HG03060 (cell line): ENCODE measurements around the gene PKP3.
"Not testable (repeated sequence)": the region's sequence is repeated elsewhere in the genome, so short reads cannot be mapped to it uniquely, and the experiment has no call there.

Experiments
- ATAC-seq: cut with Tn5 transposase; IDR thresholded peaks from one replicate; pipeline ENCODE4 v1.9.1; 2021; ENCODE audit warnings: low read depth, moderate number of reproducible peaks; ENCODE audit not compliant: unreplicated experiment

Gene PKP3

DNA sequence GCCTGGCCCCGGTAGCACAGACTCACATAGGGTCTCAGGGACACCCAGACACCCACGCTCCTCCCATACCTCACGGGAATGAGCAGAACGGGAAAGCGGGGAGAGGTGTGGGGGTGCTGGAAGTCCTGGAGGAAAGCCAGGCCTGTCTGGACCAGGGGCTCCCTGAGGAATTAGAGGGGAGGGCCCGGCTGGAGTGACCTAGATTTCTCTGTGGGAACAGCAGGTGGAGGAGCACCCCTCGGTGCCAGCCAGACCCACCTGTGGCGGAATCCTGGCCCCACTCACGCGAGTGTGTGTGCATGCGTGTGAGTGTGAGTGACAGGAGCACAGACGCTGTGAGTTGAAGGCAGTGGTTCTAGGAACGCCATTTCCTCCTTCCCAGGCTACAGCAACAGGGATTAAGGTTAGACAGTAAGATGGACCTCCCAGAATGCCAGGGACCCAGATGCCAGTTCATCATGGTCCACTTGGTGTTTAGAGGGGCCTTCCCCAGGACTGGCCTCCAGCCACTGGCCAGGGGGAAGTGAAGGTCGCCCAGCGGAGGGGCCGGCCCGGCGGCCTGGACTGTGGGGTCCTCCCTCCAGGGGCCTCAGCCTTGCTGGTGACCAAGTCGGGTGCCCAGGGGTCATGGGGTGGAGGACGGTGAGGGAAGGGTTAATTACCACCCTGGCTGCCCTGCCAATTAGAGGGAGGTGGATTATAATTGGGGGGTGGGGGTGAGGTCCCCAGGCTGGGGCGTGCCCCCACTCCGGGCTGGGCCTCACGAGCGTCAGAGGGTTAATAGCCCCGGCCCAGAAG is 1.0 kb downstream of the PKP3 start:
- no peak for ATAC-seq

DNA sequence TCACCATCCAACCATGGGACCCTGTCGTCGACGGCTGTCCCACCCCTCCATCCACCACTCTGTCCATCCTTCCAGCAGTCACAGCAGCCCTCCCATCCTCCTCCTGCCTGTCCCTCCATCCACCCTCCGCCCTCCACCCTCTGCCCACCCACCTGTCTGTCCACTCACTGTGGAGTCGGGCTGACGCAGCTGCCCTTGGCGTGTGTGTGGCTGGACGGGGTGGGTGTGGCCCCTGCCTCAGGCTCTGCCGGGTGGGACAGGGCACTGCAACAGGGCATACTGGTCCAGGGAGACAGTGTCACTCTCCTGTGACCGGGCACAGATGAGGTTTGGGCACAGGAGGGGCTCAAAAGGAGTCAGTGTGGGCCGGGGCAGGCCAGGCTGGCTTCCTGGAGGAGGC is 1.9 kb downstream of the PKP3 start:
- no peak for ATAC-seq

DNA sequence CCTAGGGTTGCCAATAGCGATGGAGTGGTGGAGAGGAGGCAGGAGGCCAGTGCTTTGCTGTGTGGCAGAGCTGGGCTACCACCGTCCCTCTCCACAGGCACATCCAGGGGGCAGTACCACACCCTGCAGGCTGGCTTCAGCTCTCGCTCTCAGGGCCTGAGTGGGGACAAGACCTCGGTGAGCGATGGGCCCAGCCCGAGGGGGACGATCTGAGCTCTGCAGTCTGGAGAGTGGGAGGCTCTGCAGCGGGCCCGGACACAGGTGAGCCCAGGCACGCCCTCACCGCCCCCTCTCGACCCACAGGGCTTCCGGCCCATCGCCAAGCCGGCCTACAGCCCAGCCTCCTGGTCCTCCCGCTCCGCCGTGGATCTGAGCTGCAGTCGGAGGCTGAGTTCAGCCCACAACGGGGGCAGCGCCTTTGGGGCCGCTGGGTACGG is 2.5 kb downstream of the PKP3 start:
- ATAC-seq: no peak

DNA sequence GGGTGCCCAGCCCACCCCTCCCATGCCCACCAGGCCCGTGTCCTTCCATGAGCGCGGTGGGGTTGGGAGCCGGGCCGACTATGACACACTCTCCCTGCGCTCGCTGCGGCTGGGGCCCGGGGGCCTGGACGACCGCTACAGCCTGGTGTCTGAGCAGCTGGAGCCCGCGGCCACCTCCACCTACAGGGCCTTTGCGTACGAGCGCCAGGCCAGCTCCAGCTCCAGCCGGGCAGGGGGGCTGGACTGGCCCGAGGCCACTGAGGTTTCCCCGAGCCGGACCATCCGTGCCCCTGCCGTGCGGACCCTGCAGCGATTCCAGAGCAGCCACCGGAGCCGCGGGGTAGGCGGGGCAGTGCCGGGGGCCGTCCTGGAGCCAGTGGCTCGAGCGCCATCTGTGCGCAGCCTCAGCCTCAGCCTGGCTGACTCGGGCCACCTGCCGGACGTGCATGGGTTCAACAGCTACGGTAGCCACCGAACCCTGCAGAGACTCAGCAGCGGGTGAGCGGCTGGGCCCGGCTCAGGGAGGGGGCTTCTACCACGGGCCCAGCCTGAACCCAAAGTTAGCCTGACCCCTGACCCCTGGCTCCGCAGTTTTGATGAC is 3.0 kb downstream of the PKP3 start:
- ATAC-seq: no peak

DNA sequence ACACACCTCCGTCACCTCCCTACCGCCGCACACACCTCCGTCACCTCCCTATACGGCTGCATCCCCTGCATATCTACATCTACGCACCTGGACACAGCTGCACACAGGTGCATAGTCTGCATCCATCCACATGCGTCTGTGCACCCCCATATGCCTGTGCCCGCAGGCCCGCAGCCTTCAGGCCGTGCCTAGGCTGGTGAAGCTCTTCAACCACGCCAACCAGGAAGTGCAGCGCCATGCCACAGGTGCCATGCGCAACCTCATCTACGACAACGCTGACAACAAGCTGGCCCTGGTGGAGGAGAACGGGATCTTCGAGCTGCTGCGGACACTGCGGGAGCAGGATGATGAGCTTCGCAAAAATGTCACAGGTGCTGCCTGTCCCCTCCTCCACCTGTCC is 4.8 kb downstream of the PKP3 start:
- ATAC-seq: no peak

DNA sequence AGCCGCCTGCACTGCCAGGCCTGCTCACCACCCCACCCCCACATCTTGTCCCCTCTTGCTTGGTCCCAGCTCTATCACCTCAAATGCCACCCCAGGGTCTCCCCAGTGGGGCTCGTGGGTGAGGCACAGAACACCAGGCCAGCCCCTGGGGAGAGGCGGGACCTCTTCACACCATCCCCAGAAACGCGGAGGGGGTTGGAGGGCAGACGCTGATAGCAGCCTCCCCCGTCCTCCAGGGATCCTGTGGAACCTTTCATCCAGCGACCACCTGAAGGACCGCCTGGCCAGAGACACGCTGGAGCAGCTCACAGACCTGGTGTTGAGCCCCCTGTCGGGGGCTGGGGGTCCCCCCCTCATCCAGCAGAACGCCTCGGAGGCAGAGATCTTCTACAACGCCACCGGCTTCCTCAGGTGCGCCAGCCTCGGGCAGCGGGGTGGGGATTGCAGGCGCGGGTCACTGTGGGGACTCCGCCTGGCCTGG is 5.8 kb downstream of the PKP3 start:
- no peak for ATAC-seq

DNA sequence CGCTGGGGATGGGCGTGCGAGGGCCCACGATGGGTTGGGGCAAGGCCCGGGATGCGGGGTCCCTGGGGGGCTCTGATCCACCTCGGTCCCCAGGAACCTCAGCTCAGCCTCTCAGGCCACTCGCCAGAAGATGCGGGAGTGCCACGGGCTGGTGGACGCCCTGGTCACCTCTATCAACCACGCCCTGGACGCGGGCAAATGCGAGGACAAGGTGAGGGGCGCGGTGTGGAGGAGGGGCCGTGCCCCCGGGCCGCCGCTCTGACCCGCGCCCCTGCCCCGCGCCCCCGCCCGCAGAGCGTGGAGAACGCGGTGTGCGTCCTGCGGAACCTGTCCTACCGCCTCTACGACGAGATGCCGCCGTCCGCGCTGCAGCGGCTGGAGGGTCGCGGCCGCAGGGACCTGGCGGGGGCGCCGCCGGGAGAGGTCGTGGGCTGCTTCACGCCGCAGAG is 6.3 kb downstream of the PKP3 start:
- no peak for ATAC-seq

DNA sequence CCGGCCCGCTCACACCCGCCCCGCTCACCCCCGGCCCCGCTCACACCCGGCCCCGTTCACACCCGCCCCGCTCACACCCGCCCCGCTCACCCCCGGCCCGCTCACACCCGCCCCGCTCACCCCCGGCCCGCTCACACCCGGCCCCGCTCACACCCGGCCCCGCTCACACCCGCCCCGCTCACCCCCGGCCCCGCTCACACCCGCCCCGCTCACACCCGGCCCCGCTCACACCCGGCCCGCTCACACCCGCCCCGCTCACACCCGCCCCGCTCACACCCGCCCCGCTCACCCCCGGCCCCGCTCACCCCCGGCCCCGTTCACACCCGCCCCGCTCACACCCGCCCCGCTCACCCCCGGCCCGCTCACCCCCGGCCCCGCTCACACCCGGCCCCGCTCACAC is 7.2 kb downstream of the PKP3 start:
- ATAC-seq: not testable (repeated sequence)

DNA sequence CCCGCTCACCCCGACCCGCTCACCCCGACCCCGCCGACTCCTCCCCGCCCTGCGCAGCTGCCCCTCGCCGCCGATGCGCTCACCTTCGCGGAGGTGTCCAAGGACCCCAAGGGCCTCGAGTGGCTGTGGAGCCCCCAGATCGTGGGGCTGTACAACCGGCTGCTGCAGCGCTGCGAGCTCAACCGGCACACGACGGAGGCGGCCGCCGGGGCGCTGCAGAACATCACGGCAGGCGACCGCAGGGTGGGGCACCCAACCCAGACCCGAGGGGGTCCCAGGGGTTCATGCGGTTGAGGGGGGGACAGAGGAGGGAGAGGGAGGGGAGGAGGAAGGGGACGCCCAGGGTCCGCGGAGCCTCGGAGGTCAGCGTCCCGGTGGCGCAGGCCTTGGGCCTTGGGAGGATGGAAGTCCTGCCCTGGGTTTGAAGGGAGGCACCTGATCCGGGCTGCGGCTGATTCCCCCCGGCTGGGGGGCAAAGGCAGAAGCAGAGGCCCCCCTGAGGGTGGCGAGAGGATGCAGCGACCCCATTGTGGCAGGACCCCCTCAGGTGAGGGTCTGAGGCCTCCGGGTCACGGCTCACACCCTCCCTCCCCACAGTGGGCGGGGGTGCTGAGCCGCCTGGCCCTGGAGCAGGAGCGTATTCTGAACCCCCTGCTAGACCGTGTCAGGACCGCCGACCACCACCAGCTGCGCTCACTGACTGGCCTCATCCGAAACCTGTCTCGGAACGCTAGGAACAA is 9.2 kb downstream of the PKP3 start:
- no peak for ATAC-seq

DNA sequence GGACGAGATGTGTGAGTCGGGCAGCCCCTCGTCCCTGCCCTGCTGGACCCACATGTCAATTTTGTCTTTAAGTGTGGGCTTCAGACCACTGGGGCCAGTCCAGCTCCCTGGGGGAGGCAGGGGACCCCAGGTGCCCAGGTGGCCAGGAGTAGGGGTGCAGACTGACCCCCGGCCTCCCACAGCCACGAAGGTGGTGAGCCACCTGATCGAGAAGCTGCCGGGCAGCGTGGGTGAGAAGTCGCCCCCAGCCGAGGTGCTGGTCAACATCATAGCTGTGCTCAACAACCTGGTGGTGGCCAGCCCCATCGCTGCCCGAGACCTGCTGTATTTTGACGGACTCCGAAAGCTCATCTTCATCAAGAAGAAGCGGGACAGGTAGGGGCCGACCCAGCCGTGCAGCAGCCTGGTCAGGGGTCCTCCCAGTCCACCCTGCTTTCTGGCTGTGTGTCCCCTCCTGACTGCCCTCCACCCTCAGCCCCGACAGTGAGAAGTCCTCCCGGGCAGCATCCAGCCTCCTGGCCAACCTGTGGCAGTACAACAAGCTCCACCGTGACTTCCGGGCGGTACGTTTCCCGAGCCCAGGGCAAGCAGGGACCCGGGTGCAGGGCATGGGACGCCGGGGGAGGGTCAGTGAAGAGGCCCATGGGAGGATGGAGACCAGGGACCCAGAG is 9.9 kb downstream of the PKP3 start:
- no peak for ATAC-seq

DNA sequence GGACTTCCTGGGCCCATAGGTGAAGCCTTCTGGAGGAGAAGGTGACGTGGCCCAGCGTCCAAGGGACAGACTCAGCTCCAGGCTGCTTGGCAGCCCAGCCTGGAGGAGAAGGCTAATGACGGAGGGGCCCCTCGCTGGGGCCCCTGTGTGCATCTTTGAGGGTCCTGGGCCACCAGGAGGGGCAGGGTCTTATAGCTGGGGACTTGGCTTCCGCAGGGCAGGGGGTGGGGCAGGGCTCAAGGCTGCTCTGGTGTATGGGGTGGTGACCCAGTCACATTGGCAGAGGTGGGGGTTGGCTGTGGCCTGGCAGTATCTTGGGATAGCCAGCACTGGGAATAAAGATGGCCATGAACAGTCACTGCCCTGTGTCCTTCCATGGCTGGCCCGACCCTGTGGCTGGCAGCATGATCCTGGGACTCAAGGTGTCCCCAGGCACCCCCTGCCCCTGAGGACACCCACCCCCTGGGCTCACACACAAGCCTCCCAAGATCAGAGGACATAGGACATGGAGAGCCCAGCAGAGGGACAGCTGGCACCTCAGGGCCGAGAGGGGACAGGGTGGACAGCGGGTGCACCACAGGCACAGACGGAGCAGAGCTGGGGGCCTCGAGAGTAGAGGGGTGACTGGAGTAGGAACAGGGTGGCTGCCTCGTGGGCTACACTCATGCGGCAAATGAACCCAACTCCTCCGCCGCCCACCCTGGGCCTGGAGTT is 10.7 kb downstream of the PKP3 start:
- ATAC-seq: no peak

DNA sequence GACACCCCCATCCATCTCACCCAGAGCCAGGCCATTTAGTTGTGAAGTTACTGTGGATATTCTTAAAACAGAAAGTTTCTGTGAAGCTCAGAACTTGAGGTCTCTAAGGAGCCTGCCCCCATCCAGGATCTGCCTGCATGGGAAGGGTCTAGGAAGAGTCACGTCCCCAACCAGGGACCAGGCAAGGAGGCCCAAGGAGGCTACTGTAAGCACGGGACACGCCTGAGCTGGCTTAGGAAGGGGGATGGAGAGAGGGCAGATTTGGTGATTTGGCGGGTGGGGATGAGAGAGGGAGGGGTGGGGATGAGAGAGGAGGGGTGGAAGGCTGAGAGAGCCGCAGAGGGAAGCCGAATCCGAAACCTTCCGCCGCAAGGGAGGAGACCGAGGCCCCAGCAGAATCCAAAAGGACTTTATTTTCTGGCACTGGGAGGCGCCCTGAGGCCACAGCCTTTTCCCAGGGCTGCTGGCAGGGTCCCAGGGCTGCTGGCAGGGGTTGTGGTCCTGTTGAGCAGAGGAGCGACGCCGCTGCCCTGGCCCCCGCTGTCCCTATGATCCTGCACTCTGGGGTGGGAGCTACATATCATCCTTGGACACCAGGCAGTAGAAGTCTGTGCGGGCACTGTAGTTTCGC is 11.4 kb downstream of the PKP3 start:
- no peak for ATAC-seq

DNA sequence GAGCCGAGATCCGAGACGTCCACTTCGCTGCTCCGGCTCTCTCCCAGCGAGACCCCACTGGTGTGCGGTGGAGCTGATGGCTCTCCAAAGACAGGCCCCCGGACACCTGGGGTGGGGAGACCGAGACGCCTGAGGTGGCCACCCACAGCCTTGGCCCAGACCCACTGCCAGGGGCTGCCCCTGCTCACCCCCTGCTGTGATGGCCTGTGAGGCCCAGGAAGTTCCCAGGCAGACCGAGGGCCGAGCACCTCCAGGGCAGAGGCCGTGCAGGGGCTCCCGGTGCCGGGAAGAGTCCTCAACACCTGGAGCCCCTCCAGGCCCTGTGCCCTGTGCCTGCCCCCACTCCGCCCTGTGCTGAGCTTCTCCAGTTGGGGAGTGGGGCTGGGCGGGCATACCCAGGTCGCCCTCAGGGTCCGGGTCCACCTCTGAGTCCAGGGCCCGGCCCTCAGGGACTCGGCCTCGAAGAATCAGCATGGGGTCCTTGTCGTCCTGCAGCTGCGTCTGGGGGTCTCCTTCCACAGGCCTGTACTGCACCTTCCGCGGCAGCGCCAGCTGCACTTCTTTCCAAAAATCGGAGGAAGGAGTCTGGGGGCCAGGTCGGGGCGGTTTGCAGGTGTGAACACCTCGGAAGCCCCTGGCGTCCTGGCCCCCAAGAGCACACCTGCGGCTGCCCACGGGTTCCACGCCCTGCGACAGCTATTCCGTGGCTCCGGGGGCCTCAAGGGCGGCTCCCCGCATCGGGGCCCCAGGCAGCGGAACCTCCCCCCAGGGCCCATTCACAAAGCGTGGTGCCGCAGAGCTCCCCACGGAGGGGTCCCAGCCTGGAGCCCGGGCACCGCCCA is 12.2 kb downstream of the PKP3 start:
- no peak for ATAC-seq

DNA sequence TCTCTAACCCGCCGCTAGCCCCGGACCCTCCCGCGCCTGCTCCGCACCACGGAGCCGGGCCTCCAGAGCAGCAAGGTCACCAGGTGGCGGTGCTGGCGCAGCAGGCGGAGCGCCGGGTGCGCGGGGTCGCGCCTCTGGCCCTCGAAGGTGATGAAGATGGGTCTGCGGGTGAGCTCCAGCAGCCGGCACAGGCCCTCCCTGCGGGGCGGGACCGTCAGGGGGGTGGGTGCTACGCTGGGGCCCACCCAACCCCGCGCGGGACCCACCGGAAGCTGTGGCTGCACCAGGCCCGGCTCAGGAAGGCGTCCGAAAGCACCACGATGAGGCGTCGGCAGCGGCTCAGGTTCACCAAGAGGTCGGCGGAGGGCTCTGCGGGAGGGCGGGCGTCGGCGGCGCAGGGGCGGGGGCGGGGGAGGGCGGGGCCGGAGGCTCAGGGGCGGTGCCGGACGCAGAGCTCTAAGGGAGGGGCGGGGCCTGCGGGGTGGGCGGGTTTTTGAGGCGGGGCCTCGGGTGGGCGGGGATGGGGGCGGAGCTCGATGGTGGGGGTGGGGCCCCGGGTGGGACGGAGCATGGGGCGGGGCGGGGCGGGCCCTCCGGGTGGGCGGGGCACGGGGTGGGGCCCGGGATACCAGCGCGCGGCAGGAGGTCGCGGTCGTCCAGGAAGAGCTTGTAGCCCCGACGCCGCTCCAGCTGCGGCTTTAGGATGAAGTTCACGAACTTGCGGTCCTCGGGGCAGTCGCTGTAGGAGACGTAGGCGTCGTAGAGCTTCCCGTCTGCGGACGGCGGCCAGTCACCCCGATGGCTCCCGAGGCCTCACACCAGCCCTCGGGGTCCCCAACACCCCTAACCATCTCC is 13.0 kb downstream of the PKP3 start:
- ATAC-seq: peak; percentile 48

DNA sequence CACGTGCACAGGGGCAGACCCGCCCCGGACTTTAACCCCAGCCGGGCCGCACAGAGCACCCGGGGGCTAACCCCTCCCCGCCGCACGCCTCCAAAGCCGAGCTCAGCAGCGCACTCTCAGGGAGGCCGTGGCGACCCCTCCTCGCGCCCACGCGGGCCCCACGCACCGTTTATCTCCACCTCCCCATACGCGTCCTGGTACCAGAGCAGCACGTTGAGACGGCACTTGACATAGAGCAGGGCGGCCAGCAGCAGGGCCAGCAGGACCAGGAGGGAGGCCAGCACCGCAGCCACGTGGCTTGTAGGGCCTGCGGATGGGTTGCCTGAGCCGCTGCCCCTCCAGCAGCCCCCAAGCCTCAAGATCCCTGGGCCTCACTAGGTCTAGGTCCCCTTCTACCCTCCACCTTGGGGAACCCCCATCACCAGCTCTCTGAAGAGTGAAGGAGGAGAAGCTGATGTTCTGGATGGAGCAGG is 13.7 kb downstream of the PKP3 start:
- ATAC-seq: no peak

DNA sequence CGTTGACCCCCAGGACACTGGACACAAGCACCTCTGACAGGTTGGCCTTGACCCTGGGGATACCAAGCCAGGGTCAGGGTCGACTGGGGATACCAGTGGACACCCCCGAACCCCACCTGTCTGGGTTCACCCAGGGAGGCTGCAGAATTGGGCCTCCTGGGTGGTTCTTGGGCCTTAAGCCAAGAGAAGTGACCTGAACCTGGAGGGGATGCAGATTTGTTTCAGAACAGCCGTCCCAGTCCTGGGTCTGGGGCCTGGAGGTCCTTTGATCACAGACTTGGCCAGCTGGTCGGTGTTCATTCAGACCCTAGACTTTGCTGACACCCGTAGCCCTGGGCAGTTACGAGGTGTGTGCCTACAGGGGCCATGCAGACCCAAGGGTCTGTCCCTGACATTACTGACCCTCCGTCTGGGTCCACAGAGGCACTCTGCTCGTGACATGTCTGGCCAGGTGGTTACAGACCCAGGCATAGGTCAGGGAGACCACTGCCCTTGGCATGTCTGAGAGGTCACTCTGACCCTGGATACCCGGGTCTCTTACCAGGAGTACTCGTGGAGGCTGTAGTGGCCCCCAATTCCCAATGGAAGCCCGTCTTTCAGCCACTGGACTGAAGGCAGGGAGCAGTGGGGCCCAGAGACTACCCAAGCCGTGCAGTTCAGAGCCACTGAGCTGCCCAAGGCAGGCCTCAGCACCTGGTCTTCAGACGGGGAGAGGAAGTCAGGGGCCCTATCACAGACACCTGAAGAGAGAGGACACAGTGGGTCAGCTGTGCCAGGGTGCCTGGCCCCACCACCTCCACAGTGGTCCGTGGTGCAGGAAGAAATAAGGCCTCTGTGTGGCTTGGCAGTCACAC is 14.4 kb downstream of the PKP3 start:
- ATAC-seq: no peak

DNA sequence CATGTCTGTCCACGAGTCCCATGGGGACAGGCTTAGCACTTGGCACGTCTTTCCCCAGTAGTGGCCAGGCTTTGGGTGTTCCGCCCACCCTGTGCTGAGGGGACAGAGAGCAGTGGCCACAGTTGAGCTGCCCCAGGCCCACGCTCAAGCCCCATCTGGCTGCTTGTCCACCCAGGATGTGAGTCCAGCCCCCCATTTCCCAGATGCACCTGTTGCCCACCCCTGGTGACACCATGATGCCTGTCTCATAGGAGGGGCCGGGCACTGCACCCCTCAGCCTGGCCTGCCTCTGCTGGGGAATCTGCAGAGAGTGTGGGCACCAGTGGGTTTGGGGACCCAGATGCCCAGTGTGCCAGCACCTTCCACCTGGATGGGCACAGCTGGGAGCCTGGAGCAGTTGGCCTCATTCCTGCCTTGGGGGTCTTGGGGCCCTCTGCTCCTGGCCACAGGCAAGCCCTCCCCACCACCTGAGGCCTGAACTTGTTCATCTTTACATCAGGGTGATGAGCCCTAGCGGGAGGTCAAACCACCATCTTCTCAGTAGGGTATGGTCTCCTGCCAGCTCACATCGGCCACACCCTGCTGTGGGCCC is 15.1 kb downstream of the PKP3 start:
- ATAC-seq: no peak
